Suprapubic skin (tissue), 4 donors: ENCODE data around the gene TMEM128. TPM values are rescaled to one million over a fixed set of nuclear protein-coding genes. Genes with fewer than 3 reads are reported as not detected.
"Not testable (repeated sequence)": the region's sequence is repeated elsewhere in the genome, so short reads cannot be mapped to it uniquely, and the experiment has no call there.

ENCODE experiments used
- DNase-seq, 2 donors: peaks; one replicate each; pipeline ENCODE4 v3.0.0-alpha.2; 2019; ENCODE audit warnings: low spot score in 2 of 2
- H3K27ac ChIP-seq: fragments of 200-600 bp; sonication (generic); one replicate; pipeline ENCODE4 v1.5.1; 2019
- H3K27me3 ChIP-seq: fragments of 200-600 bp; sonication (generic); one replicate; pipeline ENCODE4 v1.5.1; 2019
- H3K36me3 ChIP-seq: fragments of 200-600 bp; sonication (generic); one replicate; pipeline ENCODE4 v1.5.1; 2019
- H3K4me1 ChIP-seq: fragments of 200-600 bp; sonication (generic); one replicate; pipeline ENCODE4 v1.5.1; 2019
- H3K4me3 ChIP-seq: fragments of 200-600 bp; sonication (generic); one replicate; pipeline ENCODE4 v1.5.1; 2019; ENCODE audit warnings: mild to moderate bottlenecking
- H3K9me3 ChIP-seq: fragments of 200-600 bp; sonication (generic); one replicate; pipeline ENCODE4 v1.5.1; 2019
- CTCF ChIP-seq, 2 donors: fragments of 200-600 bp in 1 of 2; fragments of 450-650 bp in 1 of 2; sonication (generic) in 1 of 2; IDR thresholded peaks; one replicate each; pipeline ENCODE4 v1.5.1; 2016 to 2019; ENCODE audit warnings: antibody characterized with exemption in 2 of 2, mild to moderate bottlenecking in 1 of 2, moderate library complexity in 1 of 2
- EP300 ChIP-seq: sonication (generic); formaldehyde crosslinking; IDR thresholded peaks from one replicate; pipeline ENCODE4 v1.6.1; 2017; ENCODE audit warnings: antibody characterized with exemption
- POLR2A ChIP-seq, 2 donors: fragments of 450-650 bp; IDR thresholded peaks; one replicate each; pipeline ENCODE4 v1.6.1; 2017; ENCODE audit warnings: antibody characterized with exemption in 2 of 2, mild to moderate bottlenecking in 2 of 2, moderate library complexity in 2 of 2
- POLR2AphosphoS5 ChIP-seq, 3 donors: sonication (generic); formaldehyde crosslinking; IDR thresholded peaks; one replicate each; pipeline ENCODE4 v1.6.1; 2017; ENCODE audit warnings: antibody characterized with exemption in 3 of 3
- WGBS: methylation state at CpG from one replicate; pipeline ENCODE4 v1.1.5; 2018; 5-methylcytosine and 5-hydroxymethylcytosine counted together
- total RNA-seq, 4 donors: library from RNA; depleted of rRNA; stranded (reverse); fragments of >200 nt; gene quantifications; one replicate each; pipeline ENCODE4 v1.1.0, GENCODE V29; 2016

Gene TMEM128
- total RNA-seq, 4 donors from 2014 or later = 12.6 to 19.5 (median 17.1) TPM

GRCh38 chr4:4268776-4269175 lies 20.8 kb upstream of the TMEM128 start:
- no peak for DNase-seq
- H3K27me3 ChIP-seq = no peaks in the 10 kb centered on the region
- TF ChIP-seq EP300 (no peak), CTCF (IDR thresholded peaks at IDR 0.05) (no peak), POLR2A (IDR thresholded peaks at IDR 0.05) (no peak), POLR2AphosphoS5 (IDR thresholded peaks at IDR 0.05) (no peak)
- H3K9me3 ChIP-seq = no peaks in the 10 kb centered on the region
- no peak overlapping the region for H3K27ac ChIP-seq
- peaks cover 47% of the 10 kb centered on the region for H3K36me3 ChIP-seq
- WGBS = 80% methylated on average over 1 of the region's 1 CpG
- no peaks in the 10 kb centered on the region for H3K4me1 ChIP-seq
- H3K4me3 ChIP-seq = no peak overlapping the region

GRCh38 chr4:4267981-4268380 lies 20.0 kb upstream of the TMEM128 start:
- TF ChIP-seq EP300 (no peak), POLR2A (IDR thresholded peaks at IDR 0.05) (no peak), POLR2AphosphoS5 (IDR thresholded peaks at IDR 0.05) (no peak), CTCF (IDR thresholded peaks at IDR 0.05) (no peak)
- H3K36me3 ChIP-seq = peaks cover 39% of the 10 kb centered on the region
- no peaks in the 10 kb centered on the region for H3K27me3 ChIP-seq
- no peaks in the 10 kb centered on the region for H3K9me3 ChIP-seq
- DNase-seq = no peak
- WGBS = 80% methylated on average over 5 of the region's 5 CpGs
- no peak overlapping the region for H3K27ac ChIP-seq
- no peaks in the 10 kb centered on the region for H3K4me1 ChIP-seq
- no peak overlapping the region for H3K4me3 ChIP-seq

GRCh38 chr4:4260185-4260751 lies 12.2 kb upstream of the TMEM128 start:
- no peaks in the 10 kb centered on the region for H3K36me3 ChIP-seq
- no peak overlapping the region for H3K4me3 ChIP-seq
- TF ChIP-seq EP300 = no peak
- TF ChIP-seq POLR2AphosphoS5 (IDR thresholded peaks at IDR 0.05) = no peak
- TF ChIP-seq CTCF (IDR thresholded peaks at IDR 0.05) = no peak
- TF ChIP-seq POLR2A (IDR thresholded peaks at IDR 0.05) = no peak
- H3K9me3 ChIP-seq = no peaks in the 10 kb centered on the region
- H3K27ac ChIP-seq = no peak overlapping the region
- WGBS = 74% methylated on average over 6 of the region's 6 CpGs
- H3K4me1 ChIP-seq = peaks cover 2% of the 10 kb centered on the region
- H3K27me3 ChIP-seq = peaks cover 5% of the 10 kb centered on the region
- no peak for DNase-seq

- H3K27ac ChIP-seq = no peak overlapping the region
Measured at GRCh38 chr4:4259484-4260100, 11.6 kb upstream of the TMEM128 start.

GRCh38 chr4:4257705-4258104 lies 9.7 kb upstream of the TMEM128 start:
- H3K4me1 ChIP-seq, H3K36me3 ChIP-seq, H3K9me3 ChIP-seq, H3K4me3 ChIP-seq, DNase-seq, H3K27ac ChIP-seq, H3K27me3 ChIP-seq: not testable (repeated sequence)
- WGBS = 95% methylated on average over 3 of the region's 3 CpGs

More at GRCh38 chr4:4259484-4260100, 11.6 kb upstream of the TMEM128 start:
- no peaks in the 10 kb centered on the region for H3K36me3 ChIP-seq
- H3K9me3 ChIP-seq = no peaks in the 10 kb centered on the region
- no peak for TF ChIP-seq CTCF (IDR thresholded peaks at IDR 0.05)
- TF ChIP-seq POLR2A (IDR thresholded peaks at IDR 0.05) = no peak
- H3K27me3 ChIP-seq = peaks cover 7% of the 10 kb centered on the region
- H3K4me1 ChIP-seq = peaks cover 2% of the 10 kb centered on the region
- WGBS = 38% methylated on average over 9 of the region's 9 CpGs
- no peak overlapping the region for H3K4me3 ChIP-seq
- no peak for DNase-seq

- Histone ChIP-seq H3K27me3 (peaks cover 10% of the 10 kb centered on the region), H3K9me3 (no peaks in the 10 kb centered on the region), H3K36me3 (no peaks in the 10 kb centered on the region), H3K4me1 (peaks cover 2% of the 10 kb centered on the region), H3K27ac (no peak overlapping the region), H3K4me3 (no peak overlapping the region)
- TF ChIP-seq POLR2AphosphoS5 (IDR thresholded peaks at IDR 0.05) (no peak), EP300 (no peak), POLR2A (IDR thresholded peaks at IDR 0.05) (no peak), CTCF (IDR thresholded peaks at IDR 0.05) (no peak)
- DNase-seq = no peak
- WGBS = 69% methylated on average over 9 of the region's 10 CpGs
Measured at GRCh38 chr4:4256799-4257198, 8.8 kb upstream of the TMEM128 start.
